Sigmoid colon (tissue), 7 donors: ENCODE data around the gene TCOF1. TPM values are rescaled to one million over a fixed set of nuclear protein-coding genes. Genes with fewer than 3 reads are reported as not detected.
"Not testable (repeated sequence)": the region's sequence is repeated elsewhere in the genome, so short reads cannot be mapped to it uniquely, and the experiment has no call there.

ENCODE experiments used
- DNase-seq: peaks from one replicate; pipeline ENCODE4 v3.0.0-alpha.2; 2019
- H3K27ac ChIP-seq, 4 donors: fragments of 200-600 bp; sonication (generic); one replicate each; pipeline ENCODE4 v1.5.1; 2016 to 2019; ENCODE audit warnings: mild to moderate bottlenecking in 1 of 4
- H3K27me3 ChIP-seq, 3 donors: fragments of 200-600 bp; sonication (generic); one replicate each; pipeline ENCODE4 v1.5.1; 2019; ENCODE audit warnings: mild to moderate bottlenecking in 1 of 3
- H3K36me3 ChIP-seq, 4 donors: fragments of 200-600 bp; sonication (generic); one replicate each; pipeline ENCODE4 v1.5.1; 2016 to 2019
- H3K4me1 ChIP-seq, 4 donors: fragments of 200-600 bp; sonication (generic); one replicate each; pipeline ENCODE4 v1.5.1; 2017 to 2019
- H3K4me3 ChIP-seq, 4 donors: fragments of 200-600 bp; sonication (generic); one replicate each; pipeline ENCODE4 v1.5.1; 2017 to 2019; ENCODE audit warnings: mild to moderate bottlenecking in 2 of 4, moderate library complexity in 1 of 4
- H3K9me3 ChIP-seq, 4 donors: fragments of 200-600 bp in 3 of 4; sonication (generic) in 3 of 4; one replicate each; pipeline versions ENCODE4 v1.5.1 to v1.6.1; 2013 to 2019
- CTCF ChIP-seq, 4 experiments: fragments of 450-650 bp in 3 of 4; fragments of 200-600 bp in 1 of 4; IDR thresholded peaks; one replicate each; pipeline ENCODE4 v1.5.1; 2016 to 2019; ENCODE audit warnings: antibody characterized with exemption in 4 of 4, mild to moderate bottlenecking in 3 of 4, moderate library complexity in 2 of 4
- EP300 ChIP-seq, 4 donors: sonication (generic); formaldehyde crosslinking; IDR thresholded peaks; one replicate each; pipeline ENCODE4 v1.6.1; 2017; ENCODE audit warnings: antibody characterized with exemption in 4 of 4
- POLR2A ChIP-seq, 2 donors: fragments of 450-650 bp; IDR thresholded peaks; one replicate each; pipeline ENCODE4 v1.6.1; 2016; ENCODE audit warnings: antibody characterized with exemption in 2 of 2, mild to moderate bottlenecking in 2 of 2, moderate library complexity in 2 of 2
- POLR2AphosphoS5 ChIP-seq, 4 donors: sonication (generic); formaldehyde crosslinking; IDR thresholded peaks; one replicate each; pipeline ENCODE4 v1.6.1; 2017; ENCODE audit warnings: antibody characterized with exemption in 4 of 4
- WGBS, 2 donors: extraction: QIAGEN DNeasy Blood & Tissue Kit; methylation state at CpG; one replicate each; pipeline ENCODE4 v1.1.7; 2013; 5-methylcytosine and 5-hydroxymethylcytosine counted together
- intact Hi-C: fragments of 100-400 bp; cut with DNase I; formaldehyde crosslinking; loops from one replicate; pipeline ENCODE4 v1.15.1; 2023
- polyA plus RNA-seq, 3 donors: library from polyadenylated mRNA; stranded (reverse); fragments of 200-250 nt; gene quantifications; one replicate each; pipeline ENCODE4 v1.2.3, GENCODE V29; 2013
- total RNA-seq, 4 donors: library from RNA; depleted of rRNA; stranded (reverse); fragments of >200 nt; gene quantifications; one replicate each; pipeline ENCODE4 v1.1.0, GENCODE V29; 2016
- donor health status: healthy with polysubstance abuse.
- donor health status: Bipolar disorder and iron deficiency.
- donor health status: healthy.

TCOF1 gene
- total and polyA plus RNA-seq, 7 donors: 5.4 to 28.1 (median 20.0) TPM

GRCh38 chr5:150412319-150413175, 55.0 kb downstream of the TCOF1 start, which contains the start of gene CD74:
Gene CD74, minus strand, starts transcription at chr5:150412910. Its CDS starts 161 bp downstream, at chr5:150412749.
- intact Hi-C loops: no loop called here
- DNase-seq: peak; percentile 89
- WGBS, 2 donors: 2 to 6% methylated on average over 20 of the region's 20 CpGs
- no peak for TF ChIP-seq EP300 (IDR thresholded peaks at IDR 0.05)
- peak; percentile 43 to 83 (median 81) for TF ChIP-seq POLR2AphosphoS5 (IDR thresholded peaks at IDR 0.05)
- Histone ChIP-seq H3K9me3 (no peaks in the 10 kb centered on the region), H3K27me3 (no peaks in the 10 kb centered on the region), H3K36me3 (no peaks in the 10 kb centered on the region), H3K27ac (peak within 1 kb of the TSS; percentile 73 to 83 (median 80)), H3K4me3 (peak within 1 kb of the TSS; percentile 13 to 48 (median 39)), H3K4me1 (peaks cover 0 to 16% (median 7%) of the 10 kb centered on the region in 4 donors)

GRCh38 chr5:150413176-150413901, 55.8 kb downstream of the TCOF1 start:
- Histone ChIP-seq H3K9me3 (no peaks in the 10 kb centered on the region), H3K36me3 (no peaks in the 10 kb centered on the region)
- intact Hi-C loops: no loop called here

GRCh38 chr5:150413902-150414790, 56.6 kb downstream of the TCOF1 start:
- intact Hi-C loops, H3K4me3 ChIP-seq, DNase-seq, H3K27me3 ChIP-seq, H3K9me3 ChIP-seq, H3K36me3 ChIP-seq: not testable (repeated sequence)
- 78 to 93% methylated on average over 16 of the region's 16 CpGs for WGBS, 2 donors
- Histone ChIP-seq H3K27ac (peak overlapping the region; percentile 73 to 83 (median 80)), H3K4me1 (peaks cover 0 to 16% (median 7%) of the 10 kb centered on the region in 4 donors)

More at GRCh38 chr5:150413176-150413901, 55.8 kb downstream of the TCOF1 start:
- H3K27ac ChIP-seq: peak overlapping the region; percentile 73 to 83 (median 80)
- peak overlapping the region in 2 of 4 donors; percentile 38 to 48 for H3K4me3 ChIP-seq
- TF ChIP-seq EP300 (IDR thresholded peaks at IDR 0.05): no peak
- no peak for TF ChIP-seq POLR2A (IDR thresholded peaks at IDR 0.05)
- TF ChIP-seq POLR2AphosphoS5 (IDR thresholded peaks at IDR 0.05): no peak
- TF ChIP-seq CTCF (IDR thresholded peaks at IDR 0.05): no peak
- H3K27me3 ChIP-seq: no peaks in the 10 kb centered on the region
- no peak for DNase-seq
- WGBS, 2 donors: 48 to 49% methylated on average over 12 of the region's 12 CpGs
- peaks cover 0 to 16% (median 7%) of the 10 kb centered on the region in 4 donors for H3K4me1 ChIP-seq

- Histone ChIP-seq H3K4me1 (no peaks in the 10 kb centered on the region), H3K36me3 (no peaks in the 10 kb centered on the region), H3K9me3 (no peaks in the 10 kb centered on the region), H3K27me3 (no peaks in the 10 kb centered on the region), H3K27ac (no peak overlapping the region), H3K4me3 (no peak overlapping the region)
- 52 to 55% methylated on average over 7 of the region's 7 CpGs for WGBS, 2 donors
- DNase-seq: no peak
- intact Hi-C loops: no loop called here
- TF ChIP-seq EP300 (IDR thresholded peaks at IDR 0.05): no peak
- no peak for TF ChIP-seq POLR2A (IDR thresholded peaks at IDR 0.05)
- TF ChIP-seq CTCF (IDR thresholded peaks at IDR 0.05): no peak
- TF ChIP-seq POLR2AphosphoS5 (IDR thresholded peaks at IDR 0.05): no peak
Observed at GRCh38 chr5:150419630-150420270, 62.3 kb downstream of the TCOF1 start.

- WGBS, 2 donors: 53 to 60% methylated on average over 4 of the region's 4 CpGs
- no peak overlapping the region for H3K4me3 ChIP-seq
- no peaks in the 10 kb centered on the region for H3K36me3 ChIP-seq
- H3K27me3 ChIP-seq: no peaks in the 10 kb centered on the region
- intact Hi-C loops: no loop called here
- no peak for TF ChIP-seq EP300 (IDR thresholded peaks at IDR 0.05)
- no peak for TF ChIP-seq POLR2AphosphoS5 (IDR thresholded peaks at IDR 0.05)
- no peak for TF ChIP-seq CTCF (IDR thresholded peaks at IDR 0.05)
- no peak for TF ChIP-seq POLR2A (IDR thresholded peaks at IDR 0.05)
- DNase-seq: no peak
- no peaks in the 10 kb centered on the region for H3K4me1 ChIP-seq
- no peak overlapping the region for H3K27ac ChIP-seq
- no peaks in the 10 kb centered on the region for H3K9me3 ChIP-seq
Observed at GRCh38 chr5:150422075-150422474, 64.6 kb downstream of the TCOF1 start.
